ENCODE measurements around the gene ZBTB38. TPM values are rescaled to one million over a fixed set of nuclear protein-coding genes. Genes with fewer than 3 reads are reported as not detected.

ZBTB38 gene
- total and polyA plus RNA-seq, 12 donors: 14.7 to 156 (median 128) TPM

- Histone ChIP-seq H3K9me3 (no peaks in the 10 kb centered on the region), H3K36me3 (peaks cover 0 to 67% (median 8%) of the 10 kb centered on the region in 9 donors), H3K4me3 (no peak overlapping the region), H3K27ac (no peak overlapping the region), H3K27me3 (no peaks in the 10 kb centered on the region), H3K4me1 (peaks cover 0 to 31% (median 6%) of the 10 kb centered on the region in 9 donors)
- DNase-seq (no peak), ATAC-seq (no peak)
- 95 to 97% methylated on average over 3 of the region's 3 CpGs for WGBS, 2 donors
- intact Hi-C loops (cut with DNase I): no loop called here
- TF ChIP-seq CTCF (IDR thresholded peaks at IDR 0.05): no peak
These were observed 9.1 kb downstream of the ZBTB38 start for GRCh38 chr3:141377377-141377776.

- Histone ChIP-seq H3K27me3 (no peaks in the 10 kb centered on the region), H3K4me1 (peaks cover 0 to 31% (median 6%) of the 10 kb centered on the region in 9 donors), H3K36me3 (peaks cover 0 to 67% (median 13%) of the 10 kb centered on the region in 9 donors), H3K4me3 (no peak overlapping the region), H3K27ac (peak overlapping the region in 1 of 10 donors; percentile 62), H3K9me3 (no peaks in the 10 kb centered on the region)
- DNase-seq (no peak), ATAC-seq (no peak)
- no peak for TF ChIP-seq CTCF (IDR thresholded peaks at IDR 0.05)
- intact Hi-C loops (cut with DNase I): no loop called here
- 93 to 96% methylated on average over 4 of the region's 4 CpGs for WGBS, 2 donors
These were observed 10.3 kb downstream of the ZBTB38 start for GRCh38 chr3:141378556-141378955.

- ATAC-seq: no peak
- peaks cover 0 to 73% (median 19%) of the 10 kb centered on the region in 9 donors for H3K36me3 ChIP-seq
- H3K27ac ChIP-seq: peak overlapping the region in 2 of 10 donors; percentile 6 to 62
- 89 to 93% methylated on average over 12 of the region's 12 CpGs for WGBS, 2 donors
- no peak for TF ChIP-seq CTCF (IDR thresholded peaks at IDR 0.05)
- no peak for DNase-seq
- H3K4me3 ChIP-seq: no peak overlapping the region
- no peaks in the 10 kb centered on the region for H3K27me3 ChIP-seq
- H3K9me3 ChIP-seq: no peaks in the 10 kb centered on the region
- peaks cover 0 to 25% (median 6%) of the 10 kb centered on the region in 9 donors for H3K4me1 ChIP-seq
- intact Hi-C loops (cut with DNase I): no loop called here
These were observed 11.1 kb downstream of the ZBTB38 start for GRCh38 chr3:141379250-141379966.

- intact Hi-C loops (cut with DNase I): no loop called here
- Histone ChIP-seq H3K4me3 (no peak overlapping the region), H3K9me3 (no peaks in the 10 kb centered on the region), H3K4me1 (peaks cover 0 to 31% (median 6%) of the 10 kb centered on the region in 9 donors), H3K27ac (peak overlapping the region in 3 of 10 donors; percentile 6 to 62 (median 33)), H3K36me3 (peaks cover 0 to 79% (median 19%) of the 10 kb centered on the region in 9 donors), H3K27me3 (no peaks in the 10 kb centered on the region)
- ATAC-seq: no peak
- DNase-seq: no peak
- no peak for TF ChIP-seq CTCF (IDR thresholded peaks at IDR 0.05)
- WGBS, 2 donors: 80 to 86% methylated on average over 2 of the region's 2 CpGs
These were observed 12.0 kb downstream of the ZBTB38 start for GRCh38 chr3:141380279-141380678.

All from heart right ventricle (tissue), 16 donors.